Left cardiac atrium (tissue), 4 donors: ENCODE measurements around the gene IDI2. TPM values are rescaled to one million over a fixed set of nuclear protein-coding genes. Genes with fewer than 3 reads are reported as not detected.
"Not testable (repeated sequence)": the region's sequence is repeated elsewhere in the genome, so short reads cannot be mapped to it uniquely, and the experiment has no call there.

Experiments
- ATAC-seq, 2 donors: fragments of 200-7000 bp; cut with Tn5 transposase; one replicate each; pipeline ENCODE4 v1.9.1; 2020; ENCODE audit warnings: mild to moderate bottlenecking in 2 of 2, moderate library complexity in 2 of 2
- DNase-seq: peaks from one replicate; pipeline ENCODE4 v3.0.0-alpha.2; 2020
- intact Hi-C, 2 donors: fragments of 100-400 bp; cut with DNase I; formaldehyde crosslinking; loops; one replicate each; pipeline versions ENCODE4 v1.14.1 to v1.15.1; 2022 to 2023
- total RNA-seq, 2 donors: library from RNA; stranded (reverse); fragmentation: NEBNext Ultra II Directional; extraction: Animal tissue kit (Norgen Biotek cat#: 25700); gene quantifications; one replicate each; pipeline ENCODE4 v1.2.1, GENCODE V29; 2021
- donor health status: DM: no; HTN: yes; CAD: no.
- donor health status: DM: no; HTN: yes; CAD: no; lungs with severe emphysema.
- donor health status: DM: yes; HTN: yes; CAD: no.
- donor health status: Dilated cardiomyopathy.

Gene IDI2
- total RNA-seq, 2 donors from 2014 or later: not detected

GRCh38 chr10:1048732-1049424 lies 23.2 kb upstream of the IDI2 start, which contains the start of gene IDI1:
Gene IDI1, minus strand, starts transcription at chr10:1049119. Its CDS starts 116 bp downstream, at chr10:1049003.
- DNase-seq: peak; percentile 98
- intact Hi-C loops: no loop called here
- peak; percentile 96 to 97 for ATAC-seq

DNA sequence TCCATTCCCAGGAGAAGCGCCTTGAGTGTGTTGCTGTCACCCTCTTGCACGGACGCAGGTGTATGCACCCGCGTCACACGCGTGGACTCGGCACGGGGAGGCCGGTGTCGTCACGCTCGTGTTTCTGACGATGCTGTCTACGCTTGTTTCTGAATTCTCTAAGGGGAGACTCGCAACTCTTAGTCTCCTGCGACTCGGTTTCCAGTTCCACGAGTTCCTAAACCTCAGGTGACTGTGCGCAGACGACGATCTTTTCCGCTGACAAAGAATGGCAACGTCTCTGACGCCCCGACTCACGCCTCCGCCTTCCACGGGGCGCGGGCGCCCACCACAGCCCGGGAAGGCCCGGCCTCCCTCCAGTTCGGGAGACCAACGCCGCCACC lies 22.7 kb upstream of the IDI2 start:
- peak; percentile 53 for DNase-seq
- peak; percentile 4 for ATAC-seq

GRCh38 chr10:1047937-1048336 lies 22.3 kb upstream of the IDI2 start:
- DNase-seq: no peak
- intact Hi-C loops: no loop called here
- no peak for ATAC-seq

More for the DNA sequence above, 22.7 kb upstream of the IDI2 start:
- intact Hi-C loops: no loop called here

GRCh38 chr10:1045415-1045814 lies 19.8 kb upstream of the IDI2 start:
- ATAC-seq: no peak
- no peak for DNase-seq
- intact Hi-C loops: no loop called here

- intact Hi-C loops: no loop called here
- ATAC-seq: no peak
- DNase-seq: no peak
These were observed 19.3 kb upstream of the IDI2 start for GRCh38 chr10:1044964-1045363.

DNA sequence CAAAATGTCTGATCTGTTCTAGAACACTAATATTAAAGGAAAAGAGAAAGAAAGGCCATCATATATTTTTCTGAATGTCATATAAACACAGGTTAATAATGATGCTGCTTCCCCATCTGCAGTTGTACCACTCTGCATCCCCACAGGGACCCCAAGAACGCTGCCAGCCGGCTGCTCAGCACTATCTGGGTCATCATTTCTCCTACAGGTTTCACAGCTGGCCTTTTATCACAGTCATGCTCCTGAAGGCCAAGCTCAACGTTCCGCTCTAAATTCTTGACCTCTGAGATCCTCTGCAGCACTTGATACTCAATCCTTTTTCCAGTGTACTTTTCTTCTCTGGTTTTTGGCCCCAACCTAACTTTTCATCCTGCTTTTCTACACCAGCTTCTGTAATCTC lies 18.5 kb upstream of the IDI2 start:
- DNase-seq: no peak
- ATAC-seq: no peak
- intact Hi-C loops: no loop called here

DNA sequence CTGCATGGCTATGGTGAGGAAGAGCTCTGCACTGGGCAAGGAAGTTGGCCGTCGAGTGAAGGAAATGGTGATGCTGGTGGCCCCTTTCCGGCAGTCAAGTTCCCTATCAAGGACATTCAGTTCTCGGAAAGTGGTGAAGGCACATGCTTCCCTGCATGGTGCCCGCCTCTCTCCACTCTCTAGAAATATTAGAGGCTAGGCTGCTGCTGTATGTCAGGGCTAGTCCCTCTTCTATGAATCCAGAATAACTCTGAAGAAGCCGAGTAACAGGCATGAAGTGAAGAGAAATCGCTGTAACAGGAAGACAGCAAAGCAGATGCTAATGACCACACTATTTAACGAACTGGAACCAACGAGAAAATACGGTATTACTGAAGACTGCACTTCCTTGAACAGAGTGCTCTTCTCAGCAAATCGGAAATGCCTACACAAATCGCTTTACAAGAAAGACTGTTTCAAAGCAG lies 17.9 kb upstream of the IDI2 start:
- DNase-seq (peak; percentile 48), ATAC-seq (peak; percentile 23 to 54)
- intact Hi-C loops: no loop called here

DNA sequence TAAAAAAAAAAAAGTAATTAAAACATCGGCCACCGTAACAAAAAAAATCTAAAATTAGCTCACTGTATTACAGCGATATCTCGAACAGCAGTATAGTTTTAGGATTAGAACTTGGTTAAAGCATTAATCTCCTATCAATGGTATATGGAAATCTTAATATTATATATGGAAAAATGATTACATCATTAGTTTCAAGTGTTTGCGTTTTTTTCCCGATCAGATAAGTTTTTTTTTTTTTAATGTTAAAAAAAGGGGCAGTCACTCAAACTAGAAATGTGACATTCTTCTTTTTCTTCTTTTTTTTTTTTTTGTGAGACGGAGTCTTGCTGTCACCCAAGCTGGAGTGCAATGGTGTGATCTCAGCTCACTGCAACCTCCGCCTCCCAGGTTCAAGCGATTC lies 15.9 kb upstream of the IDI2 start:
- ATAC-seq (no peak), DNase-seq (no peak)
- intact Hi-C loops: no loop called here

DNA sequence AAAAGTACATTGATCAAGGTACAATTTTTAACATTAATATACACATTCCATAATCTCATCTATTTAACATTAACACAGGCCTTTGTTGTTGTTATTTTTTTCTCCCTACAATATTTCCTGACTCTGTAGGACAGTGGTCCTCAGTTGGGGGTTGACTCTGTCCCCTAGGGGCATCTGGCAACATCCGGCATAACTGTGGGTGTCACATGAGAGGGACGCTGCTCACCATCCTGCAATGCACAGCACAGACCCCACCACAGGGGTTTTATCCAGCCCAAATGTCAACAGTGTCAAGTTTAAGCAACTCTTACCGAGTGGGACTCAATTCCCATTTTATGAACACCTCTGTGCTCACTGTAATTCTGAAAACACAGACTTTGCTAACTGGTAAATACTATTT lies 14.5 kb upstream of the IDI2 start:
- intact Hi-C loops: no loop called here
- ATAC-seq (no peak), DNase-seq (no peak)

DNA sequence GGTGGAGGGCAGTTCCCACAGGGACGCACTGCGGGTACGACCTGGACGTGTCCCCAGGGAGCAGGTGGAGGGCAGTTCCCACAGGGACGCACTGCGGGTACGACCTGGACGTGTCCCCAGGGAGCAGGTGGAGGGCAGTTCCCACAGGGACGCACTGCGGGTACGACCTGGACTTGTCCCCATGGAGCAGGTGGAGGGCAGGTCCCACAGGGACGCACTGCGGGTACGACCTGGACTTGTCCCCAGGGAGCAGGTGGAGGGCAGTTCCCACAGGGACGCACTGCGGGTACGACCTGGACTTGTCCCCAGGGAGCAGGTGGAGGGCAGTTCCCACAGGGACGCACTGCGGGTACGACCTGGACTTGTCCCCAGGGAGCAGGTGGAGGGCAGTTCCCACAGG lies 13.1 kb upstream of the IDI2 start:
- DNase-seq, intact Hi-C loops, ATAC-seq: not testable (repeated sequence)

GRCh38 chr10:1037098-1037497 lies 11.4 kb upstream of the IDI2 start:
- ATAC-seq (no peak), DNase-seq (no peak)
- intact Hi-C loops: no loop called here

- intact Hi-C loops: no loop called here
- DNase-seq: no peak
- ATAC-seq: peak in 1 of 2 donors; percentile 29
These were observed 10.7 kb upstream of the IDI2 start for GRCh38 chr10:1036341-1036791.

DNA sequence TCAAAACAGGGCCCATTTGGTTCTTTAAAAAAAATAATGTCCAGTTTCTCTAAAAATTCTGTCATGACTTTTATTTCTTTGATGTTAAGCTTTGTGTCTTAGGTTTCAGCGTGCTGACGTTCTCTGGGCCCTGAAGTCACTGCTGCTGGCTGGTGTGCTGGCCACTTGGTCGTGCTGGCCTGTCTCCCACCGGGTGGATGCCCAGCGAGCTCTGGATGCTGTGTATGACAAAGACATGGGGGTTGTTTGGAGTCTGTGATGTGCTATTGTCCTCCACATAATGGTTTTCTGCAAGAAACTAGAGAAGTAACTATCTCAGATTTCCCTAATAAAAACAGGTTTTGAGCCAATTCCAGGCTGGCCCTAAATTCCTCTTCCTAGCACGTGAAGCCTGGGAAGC lies 9.5 kb upstream of the IDI2 start:
- DNase-seq (no peak), ATAC-seq (no peak)
- intact Hi-C loops: no loop called here

DNA sequence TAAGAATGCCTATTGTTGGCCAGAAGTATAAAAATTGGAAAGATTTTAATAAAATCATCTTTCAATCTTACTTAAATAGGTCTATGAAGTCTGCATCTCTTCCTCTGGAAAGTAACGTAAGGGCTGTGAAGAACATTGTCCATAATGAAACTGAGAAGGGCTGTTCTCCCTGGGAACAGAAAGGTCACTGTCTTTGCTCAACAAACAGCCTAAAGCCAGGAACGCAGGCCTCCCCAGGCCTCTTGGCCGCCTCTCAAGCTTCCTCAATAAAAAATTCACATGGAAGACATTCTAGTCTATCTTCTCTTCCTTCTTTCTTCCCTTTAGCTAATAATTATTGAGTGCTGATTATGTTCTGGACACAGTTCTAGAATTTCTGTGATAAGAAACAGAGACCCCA lies 9.1 kb upstream of the IDI2 start:
- DNase-seq (no peak), ATAC-seq (peak in 1 of 2 donors; percentile 55)
- intact Hi-C loops: no loop called here

DNA sequence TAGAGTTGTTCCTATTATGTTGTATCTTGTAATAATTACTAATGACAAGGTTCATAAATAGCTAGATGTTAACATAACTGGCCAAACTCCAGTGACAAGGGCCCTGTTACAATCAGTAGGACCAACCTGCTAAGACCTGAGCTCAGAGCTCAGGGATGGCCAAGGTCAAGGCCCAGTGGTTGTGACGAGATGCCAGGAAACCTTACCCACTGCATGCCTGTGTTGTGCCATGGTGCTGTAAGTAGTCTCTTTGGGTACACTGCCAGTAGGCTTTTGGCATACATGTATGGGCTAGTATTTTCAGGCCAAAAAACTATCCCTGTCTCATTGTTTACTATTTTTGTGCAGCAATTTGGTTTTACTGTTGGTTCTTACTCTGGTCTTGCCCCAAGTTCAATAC lies 7.9 kb upstream of the IDI2 start:
- DNase-seq: no peak
- ATAC-seq: peak in 1 of 2 donors; percentile 41
- intact Hi-C loops: no loop called here

- no peak for DNase-seq
- ATAC-seq: no peak
- intact Hi-C loops: no loop called here
These were observed 4.2 kb upstream of the IDI2 start for GRCh38 chr10:1029838-1030237.

DNA sequence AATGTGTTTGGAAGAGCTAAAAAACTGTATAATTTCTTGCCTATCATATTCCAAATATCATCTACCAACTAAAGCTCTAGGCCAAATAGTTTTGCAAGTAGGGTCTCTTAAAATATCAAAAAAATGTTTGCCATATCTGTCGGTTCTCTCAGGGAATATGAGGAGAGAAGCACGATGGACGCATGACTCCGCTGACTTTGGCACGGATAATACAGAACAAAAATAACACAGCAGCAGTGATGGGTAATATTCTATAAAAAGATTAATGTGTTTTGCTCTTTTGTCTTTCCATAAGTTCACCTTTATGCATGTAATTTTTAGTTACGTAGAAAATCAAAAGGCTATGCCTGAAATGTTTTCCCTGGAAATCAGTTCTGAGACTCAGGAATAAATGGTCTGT lies 919 bp upstream of the IDI2 start:
- intact Hi-C loops: no loop called here
- ATAC-seq (no peak), DNase-seq (no peak)

- no peak for DNase-seq
- intact Hi-C loops: no loop called here
- ATAC-seq: no peak
These were observed 1.6 kb downstream of the IDI2 start for GRCh38 chr10:1024103-1024502.

DNA sequence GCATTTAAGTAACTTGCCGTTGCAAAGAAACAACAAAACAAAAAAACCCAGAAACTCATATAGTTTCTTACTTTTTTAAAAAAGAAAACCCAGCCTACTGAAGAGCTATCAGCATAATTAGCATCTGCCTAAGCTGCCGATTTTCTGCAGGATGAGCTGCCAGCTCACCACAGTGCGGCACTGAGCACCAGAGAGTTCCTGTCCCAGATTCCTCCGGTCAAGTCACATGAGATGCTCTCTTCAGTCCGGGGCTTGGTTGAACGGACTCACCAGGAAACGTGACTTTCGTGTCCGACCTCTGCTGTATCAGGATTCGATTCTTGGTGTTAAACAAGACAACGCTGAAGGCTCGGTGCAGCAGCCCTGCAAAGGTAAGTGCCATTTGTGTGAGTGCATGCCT lies 3.2 kb downstream of the IDI2 start:
- DNase-seq (no peak), ATAC-seq (peak; percentile 74 to 79)
- intact Hi-C loops: no loop called here

DNA sequence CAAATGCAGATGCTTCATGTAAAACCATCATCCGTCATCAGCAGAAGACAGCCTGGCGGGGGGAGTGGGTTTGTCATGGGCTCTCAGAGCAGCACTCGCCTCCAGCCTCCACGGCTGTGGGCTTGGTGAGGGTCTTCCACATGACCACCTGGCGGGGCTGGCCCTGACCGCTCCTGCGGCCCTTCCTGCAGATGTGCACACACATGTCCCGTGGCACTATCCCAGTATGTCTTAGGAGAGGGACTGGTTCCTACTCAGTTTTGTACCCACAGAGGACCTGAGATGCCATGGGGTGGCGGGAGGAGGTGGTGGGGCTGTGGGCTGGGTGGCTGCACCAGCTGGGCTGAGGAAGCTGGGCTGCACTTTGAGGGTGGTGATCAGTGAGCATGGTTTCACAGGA lies 4.7 kb downstream of the IDI2 start:
- DNase-seq (no peak), ATAC-seq (peak in 1 of 2 donors; percentile 17)
- intact Hi-C loops: no loop called here

DNA sequence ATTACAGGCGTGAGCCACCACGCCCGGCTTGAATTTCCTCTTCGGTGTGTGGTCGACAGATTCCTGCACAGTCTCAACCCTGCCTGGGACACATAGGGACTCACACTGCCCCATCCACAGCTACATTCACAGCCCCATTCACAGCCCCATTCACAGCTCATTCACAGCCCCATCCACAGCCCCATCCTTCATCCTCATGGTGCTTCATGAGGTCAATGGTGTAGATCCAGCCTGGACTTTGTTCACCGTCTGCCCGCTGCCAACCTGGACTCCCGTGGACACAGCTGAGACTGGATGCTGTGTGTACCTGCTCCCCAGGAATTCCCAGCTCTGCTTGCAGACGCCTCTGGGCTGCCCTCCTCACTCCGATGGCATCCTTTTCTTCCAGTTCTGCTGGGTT lies 5.2 kb downstream of the IDI2 start:
- intact Hi-C loops: no loop called here
- ATAC-seq (no peak), DNase-seq (no peak)
